ENCODE data around the gene C4A.
"Not testable (repeated sequence)": the region's sequence is repeated elsewhere in the genome, so short reads cannot be mapped to it uniquely, and the experiment has no call there.

The C4A gene

DNA sequence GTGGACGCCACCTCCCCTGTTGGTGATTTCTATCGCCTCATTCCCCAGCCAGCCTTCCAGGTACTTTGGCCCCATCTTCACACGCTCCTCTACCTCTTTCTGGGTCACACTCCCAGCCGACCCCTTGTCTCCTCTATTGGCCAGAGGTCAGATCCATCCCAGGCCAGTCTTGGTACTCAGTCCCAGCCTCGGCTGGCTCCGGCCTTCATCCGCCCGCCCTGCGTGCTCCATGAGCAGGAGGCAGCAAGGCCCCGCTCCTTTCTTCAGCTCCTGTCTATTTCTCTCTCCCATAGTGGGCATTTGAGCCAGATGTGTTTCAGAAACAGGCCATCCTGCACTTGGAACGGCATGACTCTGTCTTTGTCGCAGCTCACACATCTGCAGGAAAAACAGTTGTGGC is 20.2 kb upstream of the C4A start:
- DNase-seq = no peak

DNA sequence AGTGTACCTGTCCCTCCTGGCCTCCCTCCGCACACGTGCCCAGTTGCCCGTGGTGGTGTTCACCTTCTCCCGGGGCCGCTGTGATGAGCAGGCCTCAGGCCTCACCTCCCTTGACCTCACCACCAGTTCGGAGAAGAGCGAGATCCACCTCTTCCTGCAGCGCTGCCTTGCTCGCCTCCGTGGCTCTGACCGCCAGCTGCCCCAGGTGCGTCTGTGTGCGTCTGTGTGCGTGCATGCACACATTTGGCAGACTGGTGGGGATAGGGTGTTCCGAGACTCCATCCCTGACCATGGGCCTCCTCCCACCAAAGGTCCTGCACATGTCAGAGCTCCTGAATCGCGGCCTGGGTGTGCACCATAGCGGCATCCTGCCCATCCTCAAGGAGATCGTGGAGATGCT is 17.9 kb upstream of the C4A start:
- no peak for DNase-seq

DNA sequence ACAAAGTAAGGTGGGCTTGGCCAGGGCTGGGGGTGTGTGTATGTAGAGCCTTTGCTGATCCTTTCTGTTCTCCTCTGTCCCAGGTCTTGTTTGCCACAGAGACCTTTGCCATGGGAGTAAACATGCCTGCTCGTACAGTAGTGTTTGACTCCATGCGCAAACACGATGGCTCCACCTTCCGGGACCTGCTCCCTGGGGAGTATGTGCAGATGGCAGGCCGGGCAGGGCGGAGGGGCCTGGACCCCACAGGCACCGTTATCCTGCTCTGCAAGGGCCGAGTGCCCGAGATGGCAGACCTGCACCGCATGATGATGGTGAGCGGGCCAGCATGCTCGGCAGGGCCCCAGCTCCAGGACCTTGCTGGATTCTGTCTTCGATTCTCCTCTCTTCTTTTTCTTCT is 16.2 kb upstream of the C4A start:
- DNase-seq = no peak

DNA sequence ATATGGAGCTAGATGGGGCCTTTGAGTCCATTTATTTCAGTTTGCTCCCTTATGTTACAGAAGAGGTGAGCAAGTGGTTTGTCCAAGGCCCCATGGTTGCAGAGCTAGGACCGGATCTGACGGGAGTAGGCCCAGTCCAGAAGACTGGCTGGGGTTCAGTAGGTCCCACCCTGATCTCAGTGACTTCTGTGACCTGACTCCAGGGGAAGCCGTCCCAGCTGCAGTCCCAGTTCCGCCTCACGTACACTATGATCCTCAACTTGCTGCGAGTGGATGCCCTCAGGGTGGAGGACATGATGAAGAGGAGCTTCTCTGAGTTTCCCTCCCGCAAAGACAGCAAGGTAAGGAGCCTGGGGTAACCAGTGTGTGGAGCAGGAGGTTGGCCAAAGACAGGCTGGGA is 15.4 kb upstream of the C4A start:
- DNase-seq = no peak

DNA sequence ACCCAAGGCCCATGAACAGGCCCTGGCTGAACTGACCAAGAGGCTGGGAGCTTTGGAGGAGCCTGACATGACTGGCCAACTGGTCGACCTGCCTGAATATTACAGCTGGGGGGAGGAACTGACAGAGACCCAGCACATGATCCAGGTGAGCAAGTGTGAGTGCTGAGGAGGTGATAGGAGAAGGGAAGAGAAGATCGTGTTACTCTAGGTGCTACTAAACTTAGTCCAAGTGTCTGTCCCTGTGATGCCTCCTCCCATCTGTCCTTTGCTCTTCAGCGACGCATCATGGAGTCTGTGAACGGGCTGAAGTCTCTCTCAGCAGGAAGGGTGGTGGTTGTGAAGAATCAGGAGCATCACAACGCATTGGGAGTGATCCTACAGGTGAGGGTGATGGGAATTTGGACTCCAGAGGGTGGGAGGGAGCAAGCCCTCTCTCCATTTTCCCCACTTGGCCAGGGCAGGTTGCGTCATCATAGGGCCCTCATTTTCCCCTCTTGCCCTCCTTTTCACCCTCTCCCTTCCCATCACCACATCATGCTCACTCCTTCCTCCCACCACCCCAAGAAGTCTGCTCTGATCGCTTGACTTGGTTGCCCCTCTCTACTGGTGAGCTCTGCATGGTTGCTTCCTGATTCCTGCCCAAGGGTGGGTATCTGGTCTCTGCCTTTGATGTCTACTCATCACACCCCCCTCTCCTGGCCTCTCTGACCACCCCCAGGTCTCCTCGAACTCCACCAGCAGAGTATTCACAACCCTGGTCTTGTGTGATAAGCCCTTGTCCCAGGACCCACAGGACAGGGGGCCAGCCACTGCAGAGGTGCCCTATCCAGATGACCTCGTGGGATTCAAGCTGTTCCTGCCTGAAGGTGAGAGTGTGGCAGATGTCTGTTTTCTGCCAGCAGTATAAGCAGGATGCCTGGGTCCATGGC is 14.6 kb upstream of the C4A start:
- DNase-seq = no peak

DNA sequence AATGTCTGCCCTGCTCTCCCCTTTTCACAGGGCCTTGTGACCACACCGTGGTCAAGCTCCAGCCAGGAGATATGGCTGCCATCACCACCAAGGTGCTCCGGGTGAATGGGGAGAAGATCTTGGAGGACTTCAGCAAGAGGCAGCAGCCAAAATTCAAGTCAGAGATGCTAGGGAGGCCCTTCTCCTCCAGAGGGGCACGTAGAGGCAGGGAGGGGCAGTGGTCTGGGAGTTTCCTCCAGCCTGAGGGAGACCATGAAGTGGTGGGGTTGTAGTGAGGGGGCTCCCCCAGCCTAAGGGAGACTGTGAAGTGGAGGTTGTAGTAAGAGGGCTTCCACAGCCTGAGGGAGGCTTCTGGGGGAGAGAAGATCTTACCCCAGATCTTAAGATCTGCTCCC is 13.9 kb upstream of the C4A start:
- DNase-seq = no peak

DNA sequence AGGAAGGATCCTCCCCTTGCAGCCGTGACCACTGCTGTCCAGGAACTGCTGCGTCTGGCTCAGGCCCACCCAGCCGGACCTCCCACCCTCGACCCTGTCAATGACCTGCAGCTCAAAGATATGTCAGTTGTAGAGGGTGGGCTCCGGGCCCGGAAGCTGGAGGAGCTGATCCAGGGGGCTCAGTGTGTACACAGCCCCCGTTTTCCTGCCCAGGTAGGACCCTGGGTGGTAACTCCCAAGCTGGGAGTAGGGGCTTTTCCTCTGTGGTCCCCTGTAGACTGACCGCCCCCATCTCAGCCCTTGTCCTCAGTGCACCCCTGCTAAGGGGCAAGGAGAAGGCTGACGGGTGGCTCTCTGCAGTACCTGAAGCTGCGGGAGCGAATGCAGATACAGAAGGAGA is 13.5 kb upstream of the C4A start:
- no peak for DNase-seq

DNA sequence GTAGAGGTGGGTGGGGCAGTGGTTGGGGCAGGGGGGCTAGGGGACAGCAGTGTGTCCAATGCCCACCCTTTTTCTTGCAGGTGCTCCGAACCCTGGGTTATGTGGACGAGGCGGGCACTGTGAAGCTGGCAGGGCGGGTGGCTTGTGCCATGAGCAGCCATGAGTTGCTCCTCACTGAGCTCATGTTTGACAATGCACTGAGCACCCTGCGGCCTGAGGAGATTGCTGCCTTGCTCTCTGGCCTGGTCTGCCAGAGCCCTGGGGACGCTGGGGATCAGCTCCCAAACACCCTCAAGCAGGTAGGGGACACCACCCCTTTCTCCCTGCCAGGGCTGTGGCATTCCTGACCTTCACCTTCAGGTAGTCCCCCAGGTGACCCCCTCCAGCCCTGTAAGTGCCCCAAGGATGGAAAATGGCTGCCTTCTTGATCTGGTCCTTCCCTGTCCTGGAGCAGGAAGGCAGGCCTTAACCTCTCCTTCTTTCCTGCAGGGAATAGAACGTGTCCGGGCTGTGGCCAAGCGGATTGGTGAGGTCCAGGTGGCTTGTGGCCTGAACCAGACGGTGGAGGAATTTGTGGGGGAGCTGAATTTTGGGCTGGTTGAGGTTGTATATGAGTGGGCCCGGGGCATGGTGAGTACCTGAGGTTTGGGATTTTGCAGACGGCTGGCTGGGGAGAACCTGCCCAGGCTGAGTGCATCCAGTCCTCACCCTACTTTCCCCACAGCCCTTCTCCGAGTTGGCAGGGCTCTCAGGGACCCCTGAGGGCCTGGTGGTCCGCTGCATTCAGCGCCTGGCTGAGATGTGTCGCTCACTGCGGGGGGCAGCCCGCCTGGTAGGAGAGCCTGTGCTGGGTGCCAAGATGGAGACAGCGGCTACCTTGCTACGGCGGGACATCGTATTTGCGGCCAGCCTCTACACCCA is 12.8 kb upstream of the C4A start:
- no peak for DNase-seq

DNA sequence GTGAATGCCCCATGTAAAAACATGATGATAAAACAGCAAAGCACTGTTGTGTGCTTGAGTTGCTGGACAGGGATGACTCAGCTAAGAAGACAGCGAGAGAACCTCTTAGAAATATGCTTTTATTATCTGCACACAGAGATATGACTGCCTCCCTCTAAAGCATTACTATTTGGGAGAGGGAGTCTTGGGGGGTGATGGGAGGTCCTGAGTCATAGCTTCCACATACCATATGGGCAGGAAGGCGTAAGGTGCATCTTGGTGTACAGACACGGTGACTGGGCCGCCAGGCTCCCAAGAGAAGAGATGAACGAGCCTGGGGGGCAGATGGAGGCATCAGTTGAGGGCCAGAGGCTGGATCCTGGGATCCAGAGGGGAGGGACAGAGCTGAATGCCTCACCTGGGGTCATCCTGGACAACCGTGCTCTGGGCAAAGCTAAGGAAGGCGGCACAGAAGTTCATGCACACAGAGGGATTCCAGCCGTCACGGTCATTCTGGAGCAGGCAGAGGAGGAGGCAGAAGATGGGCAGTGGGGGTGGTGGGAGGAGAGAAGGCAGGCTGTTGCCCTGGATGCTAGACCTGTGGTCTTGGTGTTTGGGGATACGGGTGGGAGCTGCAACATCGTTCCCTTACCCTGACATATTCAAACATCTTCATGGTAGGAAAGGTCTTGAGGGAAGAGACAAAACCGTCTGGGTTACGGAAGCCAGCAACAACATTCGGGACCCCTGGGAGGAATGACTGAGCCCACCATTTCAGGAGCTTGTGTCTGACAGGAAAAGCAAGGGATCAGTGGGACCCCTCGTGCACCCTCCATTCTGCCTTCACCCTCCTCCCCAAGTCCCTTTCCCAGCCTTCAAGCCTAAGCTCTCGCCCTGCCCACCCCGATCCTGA is 11.9 kb upstream of the C4A start:
- DNase-seq = peak; percentile 21

DNA sequence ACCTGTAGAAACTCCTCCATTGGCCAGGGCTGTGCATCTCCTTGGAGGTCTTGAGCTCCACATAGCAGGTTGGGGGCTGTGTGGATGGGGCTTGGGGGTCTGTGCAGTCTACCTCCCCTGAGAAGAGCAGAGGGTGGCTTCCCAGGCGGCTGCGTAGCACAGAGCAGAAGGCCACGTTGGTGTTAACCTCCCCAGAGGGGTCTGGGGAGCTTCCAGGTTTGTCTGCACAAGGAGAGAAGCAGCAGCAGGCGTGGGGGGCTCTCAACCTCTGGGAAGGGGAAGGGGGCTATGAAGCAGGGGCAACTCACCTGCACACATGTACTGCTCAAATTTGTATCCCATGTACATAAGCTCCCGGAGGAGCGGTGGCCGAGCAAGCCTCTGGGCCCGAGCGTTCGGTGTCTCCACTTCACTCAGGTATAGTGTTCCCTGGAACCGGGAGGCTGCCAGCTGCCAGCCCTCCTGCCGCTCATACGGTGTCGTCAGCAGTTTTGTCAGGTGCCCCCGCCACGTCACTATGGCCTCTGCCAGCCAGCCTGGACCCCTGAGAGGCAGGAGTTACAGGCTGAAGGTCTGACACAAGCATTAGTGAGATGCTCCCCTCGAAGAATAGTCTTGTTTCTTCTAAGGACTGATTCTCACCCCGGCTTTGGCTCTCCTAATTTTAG is 11.1 kb upstream of the C4A start:
- DNase-seq = no peak

DNA sequence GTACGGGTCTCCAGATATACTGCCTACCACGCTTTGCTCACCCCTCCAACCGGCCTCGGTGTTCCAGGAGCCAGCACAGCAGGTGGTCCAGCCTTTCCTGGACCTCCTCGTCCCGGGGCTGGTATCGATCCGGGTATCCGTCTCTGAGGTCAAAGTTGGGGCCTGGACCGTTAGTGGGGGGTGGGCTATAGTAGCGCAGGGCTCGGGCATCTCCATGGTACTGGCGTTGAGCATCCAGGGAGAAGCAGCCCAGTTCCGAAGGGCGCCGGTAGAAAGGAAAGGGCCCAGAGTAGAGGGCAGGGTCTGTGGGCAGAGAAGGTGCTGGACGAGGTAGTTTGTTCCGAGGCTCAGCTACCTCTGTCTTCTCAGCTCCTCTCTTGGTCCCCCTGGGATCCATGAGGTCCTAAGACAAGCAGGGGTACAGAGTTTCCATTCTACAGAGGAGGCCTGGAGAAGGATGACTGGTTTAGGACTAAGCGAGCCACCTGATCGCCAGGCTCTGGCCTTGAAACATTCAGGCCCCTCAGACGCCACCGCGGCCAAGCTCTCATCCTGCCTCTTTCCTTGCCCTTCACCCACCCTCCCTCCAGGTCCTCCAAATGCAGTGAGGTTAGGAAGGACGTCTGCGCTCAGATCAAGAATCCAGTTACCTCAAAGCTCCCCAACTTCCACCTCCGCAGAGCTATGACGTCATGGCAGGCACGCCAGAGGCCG is 10.4 kb upstream of the C4A start:
- no peak for DNase-seq

DNA sequence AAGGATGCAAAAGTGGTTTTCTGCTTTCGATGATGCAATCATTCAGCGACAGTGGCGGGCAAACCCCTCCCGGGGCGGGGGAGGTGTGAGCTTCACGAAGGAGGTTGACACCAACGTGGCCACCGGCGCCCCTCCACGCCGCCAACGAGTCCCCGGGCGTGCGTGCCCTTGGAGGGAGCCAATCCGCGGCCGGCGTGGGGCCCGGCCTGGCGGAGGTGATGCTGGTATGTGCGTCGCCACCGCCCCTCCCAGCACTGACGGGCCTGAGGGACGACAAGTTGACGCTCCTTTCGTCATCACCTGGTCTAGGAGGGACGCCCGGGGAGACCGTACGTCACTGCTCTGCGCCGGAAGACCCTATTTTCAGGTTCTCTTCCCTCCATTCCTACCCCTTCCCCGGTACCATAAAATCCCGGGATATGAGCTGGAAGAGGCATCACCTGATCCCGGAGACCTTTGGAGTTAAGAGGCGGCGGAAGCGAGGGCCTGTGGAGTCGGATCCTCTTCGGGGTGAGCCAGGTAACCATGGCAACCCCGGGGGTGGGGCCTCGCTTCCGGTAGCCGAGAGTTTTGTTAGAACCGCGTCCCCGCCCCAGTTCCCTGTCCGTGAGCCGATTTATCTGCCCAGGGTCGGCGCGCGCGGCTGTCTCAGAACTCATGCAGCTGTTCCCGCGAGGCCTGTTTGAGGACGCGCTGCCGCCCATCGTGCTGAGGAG is 9.7 kb upstream of the C4A start, which contains the start of gene DXO:
Gene DXO (minus strand): TSS at position 146 of the 716 bp plus-strand sequence. CDS start 463 bp downstream, outside the sequence.
- peak; percentile 98 for DNase-seq

DNA sequence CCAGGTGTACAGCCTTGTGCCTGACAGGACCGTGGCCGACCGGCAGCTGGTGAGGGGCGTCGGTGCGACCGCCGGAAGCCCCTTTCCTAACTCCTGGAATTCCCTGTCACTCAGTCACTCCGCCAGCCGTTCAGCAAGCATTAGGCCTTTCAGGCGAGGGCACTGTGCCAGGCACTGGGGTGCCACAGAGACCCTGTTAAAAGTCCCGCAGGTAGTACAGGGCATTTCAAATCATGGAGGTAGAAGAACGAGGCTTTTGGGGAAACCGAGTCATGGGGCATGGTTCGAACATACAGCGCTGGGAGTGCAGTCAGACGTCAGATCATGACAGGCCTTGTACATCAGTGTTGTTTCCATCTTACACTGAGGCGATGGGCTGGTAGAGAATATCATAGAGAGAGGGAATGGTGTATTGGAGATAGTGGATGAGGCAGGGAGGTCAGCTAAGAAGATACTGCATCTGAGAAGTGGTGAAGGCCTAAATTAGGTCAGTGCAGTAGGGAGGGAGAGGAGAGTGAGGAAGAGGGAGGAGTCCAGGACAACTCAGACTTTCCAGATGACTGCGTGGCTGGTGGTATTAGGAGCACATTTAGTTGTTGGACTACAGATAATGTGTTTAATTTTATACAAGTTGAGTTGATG is 9.0 kb upstream of the C4A start:
- DNase-seq = peak; percentile 49

DNA sequence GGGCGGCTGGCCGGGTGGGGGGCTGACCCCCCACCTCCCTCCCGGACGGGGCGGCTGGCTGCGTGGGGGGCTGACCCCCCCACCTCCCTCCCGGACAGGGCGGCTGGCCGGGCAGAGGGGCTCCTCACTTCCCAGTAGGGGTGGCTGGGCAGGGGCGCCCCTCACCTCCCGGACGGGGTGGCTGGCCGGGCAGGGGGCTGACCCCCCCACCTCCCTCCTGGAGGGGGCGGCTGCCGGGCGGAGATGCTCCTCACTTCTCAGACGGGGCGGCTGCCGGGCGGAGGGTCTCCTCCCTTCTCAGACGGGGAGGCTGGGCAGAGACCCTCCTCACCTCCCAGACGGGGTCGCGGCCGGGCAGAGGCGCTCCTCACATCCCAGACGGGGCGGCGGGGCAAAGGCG is 5.8 kb upstream of the C4A start:
- not testable (repeated sequence) for DNase-seq

DNA sequence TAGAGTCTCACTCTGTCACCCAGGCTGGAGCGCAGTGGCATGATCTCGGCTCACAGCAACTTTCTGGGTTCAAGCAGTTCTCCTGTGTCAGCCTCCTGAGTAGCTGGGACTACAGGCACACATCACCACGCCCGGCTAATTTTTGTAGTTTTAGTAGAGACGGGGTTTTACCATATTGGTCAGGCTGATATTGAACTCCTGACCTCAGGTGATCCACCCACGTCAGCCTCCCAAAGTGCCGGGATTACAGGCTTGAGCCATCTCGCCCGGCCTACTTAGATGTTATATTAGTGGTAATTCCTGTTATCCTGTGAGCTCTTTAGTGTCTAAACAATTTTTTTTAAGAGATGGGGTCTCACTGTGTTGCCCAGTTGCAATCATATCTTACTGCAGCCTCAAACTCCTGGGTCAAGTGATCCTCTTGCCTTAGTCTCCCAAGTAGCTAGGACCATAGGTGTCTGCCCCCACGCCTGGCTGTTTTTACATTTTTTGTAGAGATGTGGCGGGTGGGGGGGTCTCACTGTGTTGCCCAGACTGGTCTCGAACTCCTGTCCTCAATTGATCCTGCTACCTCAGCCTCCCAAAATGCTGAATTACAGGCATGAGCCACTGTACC is 3.9 kb upstream of the C4A start:
- DNase-seq = no peak

DNA sequence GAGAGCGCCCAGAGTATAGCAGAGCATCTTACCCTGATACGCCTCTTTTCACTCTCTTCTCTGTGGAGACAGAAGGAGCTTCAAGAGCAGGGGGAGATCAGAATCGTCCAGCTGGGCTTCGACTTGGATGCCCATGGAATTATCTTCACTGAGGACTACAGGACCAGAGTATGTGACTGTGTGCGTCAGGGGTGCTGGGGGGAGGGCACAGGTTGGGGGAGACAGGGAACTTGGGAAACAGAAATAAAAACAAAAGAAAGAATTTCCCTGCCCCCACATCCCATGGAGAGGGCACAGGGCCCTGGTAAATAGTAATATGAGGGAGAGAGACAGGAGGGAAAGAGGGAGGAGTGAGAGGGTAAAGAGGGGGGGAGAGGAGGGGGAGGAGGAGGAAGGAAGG is 3.0 kb upstream of the C4A start:
- no peak for DNase-seq

DNA sequence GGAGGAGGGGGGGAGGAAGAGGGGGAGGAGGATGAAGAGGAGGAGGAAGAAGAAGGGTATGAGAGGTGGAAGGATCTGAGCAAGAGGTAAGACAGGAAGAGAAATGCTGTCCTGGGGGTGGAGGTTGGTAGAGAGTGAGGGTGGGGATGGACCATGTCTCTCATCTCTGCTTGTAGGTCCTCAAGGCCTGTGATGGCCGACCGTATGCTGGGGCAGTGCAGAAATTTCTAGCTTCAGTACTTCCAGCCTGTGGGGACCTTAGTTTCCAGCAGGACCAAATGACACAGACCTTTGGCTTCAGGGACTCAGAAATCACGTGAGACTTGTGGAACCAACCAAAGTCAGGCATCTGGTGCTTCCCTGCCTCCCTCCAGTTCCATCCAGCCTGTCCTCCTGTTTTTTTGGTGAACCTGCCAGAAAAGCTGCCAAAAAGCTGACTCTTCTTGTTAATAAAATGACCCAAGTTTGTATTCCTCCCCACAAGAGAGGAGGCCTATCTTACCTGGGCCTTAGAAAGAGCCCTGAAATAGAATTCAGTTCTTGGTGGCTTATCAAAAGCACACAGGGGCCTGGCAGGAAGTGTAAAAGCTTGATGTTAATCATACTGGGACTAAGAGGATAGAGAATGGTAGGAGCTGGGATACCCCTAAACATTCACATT is 2.5 kb upstream of the C4A start:
- DNase-seq = peak; percentile 30

DNA sequence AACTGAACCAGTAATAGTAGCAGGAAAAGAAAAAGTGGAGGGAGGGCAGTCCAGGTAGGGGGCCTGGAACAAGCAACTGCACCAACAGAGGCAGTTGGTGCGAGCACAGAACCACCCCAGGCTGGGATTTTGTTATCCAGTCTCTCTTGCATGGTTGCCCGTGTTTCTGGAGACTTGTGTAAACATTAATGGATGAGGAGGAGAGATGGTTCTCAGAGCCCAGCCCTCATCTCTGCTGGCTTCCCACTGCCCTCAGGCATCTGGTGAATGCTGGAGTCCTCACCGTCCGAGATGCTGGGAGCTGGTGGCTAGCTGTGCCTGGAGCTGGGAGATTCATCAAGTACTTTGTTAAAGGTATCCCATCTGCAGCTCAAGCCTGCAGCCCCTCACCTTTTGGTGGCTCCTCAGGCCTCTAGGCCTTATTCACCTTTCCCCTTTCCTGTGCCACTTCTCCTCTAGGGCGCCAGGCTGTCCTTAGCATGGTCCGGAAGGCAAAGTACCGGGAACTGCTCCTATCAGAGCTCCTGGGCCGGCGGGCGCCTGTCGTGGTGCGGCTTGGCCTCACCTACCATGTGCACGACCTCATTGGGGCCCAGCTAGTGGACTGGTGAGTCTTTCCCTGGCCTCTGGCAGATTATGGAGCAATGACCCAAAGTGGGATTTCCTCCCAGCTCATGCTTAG is 1.5 kb upstream of the C4A start:
- not testable (repeated sequence) for DNase-seq

DNA sequence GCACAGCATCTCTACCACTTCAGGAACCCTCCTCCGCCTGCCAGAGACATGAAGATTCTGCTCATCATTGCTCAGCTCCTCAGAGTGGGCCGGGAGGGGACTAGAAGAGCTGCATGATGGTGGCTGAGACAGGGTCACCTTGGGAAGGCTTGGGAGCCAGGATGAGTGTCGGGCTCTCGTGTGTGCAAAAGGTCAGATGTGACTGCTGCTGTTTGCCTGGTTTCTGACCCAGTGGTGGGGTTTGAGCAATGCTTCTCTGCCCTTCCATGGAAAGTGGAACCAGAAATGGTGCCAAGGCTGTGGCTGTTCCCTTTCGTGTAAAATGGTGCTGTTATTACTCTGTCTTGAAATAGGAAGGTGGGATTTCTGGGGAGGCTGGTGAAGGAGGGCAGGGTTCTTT is 859 bp upstream of the C4A start:
- DNase-seq = not testable (repeated sequence)

Data from hematopoietic multipotent progenitor cell treated with erythropoietin and hydrocortisone succinate and interleukin-3 and kit ligand, for 8 days (in vitro differentiated cells).